Astrocyte of the hippocampus (primary cell): Measurements from ENCODE around the gene CLRN3.

ENCODE experiments used
- DNase-seq: peaks from one replicate; pipeline ENCODE4 v3.0.0; 2011; ENCODE audit warnings: low read depth, low spot score

CLRN3 gene

GRCh38 chr10:127848226-127848625 lies 44.5 kb downstream of the CLRN3 start:
- no peak for DNase-seq

GRCh38 chr10:127845756-127846155 lies 47.0 kb downstream of the CLRN3 start:
- no peak for DNase-seq

DNA sequence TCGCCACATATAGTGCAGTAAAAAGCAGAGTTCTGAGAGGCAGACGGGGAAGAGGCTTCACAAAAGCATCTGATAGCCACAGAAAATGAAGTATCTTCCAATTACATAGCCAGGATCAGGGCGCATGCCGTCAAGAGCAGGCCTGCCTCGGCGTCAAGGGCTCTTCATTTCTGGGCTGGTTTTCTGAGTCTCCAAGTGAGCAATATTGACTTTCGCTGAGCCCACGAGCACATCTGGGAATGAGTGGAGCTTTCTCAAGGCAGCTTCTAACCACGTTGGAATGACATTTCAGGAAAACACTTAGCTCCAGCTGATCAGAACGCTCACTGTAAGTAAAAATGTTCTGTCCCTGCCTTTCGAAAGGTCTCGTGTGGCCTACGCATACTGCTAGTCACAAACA lies 51.9 kb downstream of the CLRN3 start:
- DNase-seq, result no peak

- no peak for DNase-seq
Observed at GRCh38 chr10:127836966-127837365, 55.8 kb downstream of the CLRN3 start.

GRCh38 chr10:127836176-127836575 lies 56.6 kb downstream of the CLRN3 start:
- no peak for DNase-seq

DNA sequence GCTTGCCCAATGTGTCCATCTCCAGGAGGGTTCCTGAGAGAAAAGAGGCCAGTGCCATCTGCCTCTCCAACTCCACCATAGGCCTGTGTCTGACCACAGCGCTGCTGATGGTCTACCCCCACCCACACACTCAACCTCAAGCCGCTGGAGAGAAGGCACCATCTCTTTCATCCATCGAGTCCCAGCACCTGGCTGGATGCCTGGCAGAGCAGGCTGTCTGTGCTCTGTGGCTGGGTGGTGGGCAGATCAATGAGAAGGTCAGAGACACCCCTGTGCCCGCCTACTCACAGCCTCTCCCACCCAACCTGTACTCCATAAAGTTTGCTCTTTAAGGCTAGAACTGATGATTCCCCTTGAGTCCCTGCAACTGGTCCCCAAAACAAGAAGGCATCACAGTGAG lies 58.0 kb downstream of the CLRN3 start:
- DNase-seq, result no peak

DNA sequence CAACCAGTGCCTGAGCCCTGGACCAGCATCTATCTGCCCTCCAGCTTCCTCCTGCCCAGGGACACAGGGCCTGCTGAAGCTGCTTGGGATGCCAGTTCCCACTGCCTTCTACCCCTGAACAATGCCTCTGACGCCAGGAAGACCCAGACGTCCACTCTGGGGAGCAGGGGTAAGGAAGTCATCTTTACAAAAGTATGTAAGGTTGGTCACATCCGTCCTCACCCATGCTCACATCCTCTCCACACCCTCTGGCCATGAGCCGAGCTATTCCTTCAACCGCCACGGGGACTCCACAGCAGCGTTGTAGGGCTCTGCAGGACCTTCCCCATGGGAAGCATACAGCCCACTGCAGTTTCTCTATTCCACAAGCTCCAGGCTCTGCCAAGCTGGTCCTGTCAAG lies 58.5 kb downstream of the CLRN3 start:
- DNase-seq, result no peak

DNA sequence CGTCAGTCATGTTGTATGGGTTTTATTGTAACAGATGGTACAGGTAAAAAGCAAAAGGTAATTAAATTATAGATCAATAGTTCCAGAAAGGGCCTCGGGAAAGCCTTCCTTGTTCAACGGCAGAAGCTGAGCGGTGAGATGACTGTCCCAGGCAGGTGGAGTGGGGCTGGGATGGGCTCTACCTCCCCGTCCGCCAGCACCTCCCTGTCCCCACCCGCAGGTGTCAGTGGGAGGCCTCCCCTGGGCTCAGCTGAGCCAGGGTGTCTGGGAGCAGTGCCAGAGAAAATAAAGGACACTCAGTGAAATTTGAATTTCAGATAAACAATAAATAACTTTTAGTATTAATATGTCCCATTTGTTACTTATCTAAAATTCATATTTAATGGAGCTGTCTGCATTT lies 58.9 kb downstream of the CLRN3 start:
- no peak for DNase-seq

- no peak for DNase-seq
Observed at GRCh38 chr10:127832501-127832900, 60.2 kb downstream of the CLRN3 start.

DNA sequence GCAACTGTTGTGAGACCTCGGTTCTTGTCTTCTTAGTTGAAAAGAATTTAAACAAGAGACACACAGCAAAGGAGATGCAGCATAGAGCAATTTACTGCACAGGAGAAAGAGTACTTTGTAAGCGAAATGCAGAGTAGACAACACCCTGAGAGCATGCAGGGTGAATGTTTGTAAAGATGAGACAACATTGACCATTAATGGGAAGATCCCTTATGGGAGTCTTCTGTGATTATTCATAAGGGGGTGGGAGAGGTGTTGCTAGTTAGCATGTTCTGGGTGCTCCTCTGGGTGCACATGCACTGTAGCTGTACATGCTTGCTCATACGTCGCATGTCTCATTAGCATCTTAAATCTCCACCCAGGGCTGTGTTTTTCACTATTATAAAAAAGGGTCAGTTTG lies 62.3 kb downstream of the CLRN3 start:
- DNase-seq, result no peak
